GM12865 (cell line): ENCODE data around the gene ITSN2.

Experiments used
- DNase-seq: peaks from one replicate; pipeline ENCODE4 v3.0.0; 2010; ENCODE audit warnings: low read depth
- H3K4me3 ChIP-seq: 2 replicates; pipeline ENCODE4 v1.5.1; 2011; ENCODE audit warnings: mild to moderate bottlenecking, low read depth, low read length, control low read depth
- TF ChIP-seq, protein P1 (sequence below): IDR thresholded peaks from 2 replicates; pipeline ENCODE4 v1.5.1; 2011; ENCODE audit warnings: low read length, control low read depth, low read depth, inconsistent platforms; ENCODE audit not compliant: insufficient read depth; ENCODE audit errors: missing control alignments

Gene ITSN2

DNA sequence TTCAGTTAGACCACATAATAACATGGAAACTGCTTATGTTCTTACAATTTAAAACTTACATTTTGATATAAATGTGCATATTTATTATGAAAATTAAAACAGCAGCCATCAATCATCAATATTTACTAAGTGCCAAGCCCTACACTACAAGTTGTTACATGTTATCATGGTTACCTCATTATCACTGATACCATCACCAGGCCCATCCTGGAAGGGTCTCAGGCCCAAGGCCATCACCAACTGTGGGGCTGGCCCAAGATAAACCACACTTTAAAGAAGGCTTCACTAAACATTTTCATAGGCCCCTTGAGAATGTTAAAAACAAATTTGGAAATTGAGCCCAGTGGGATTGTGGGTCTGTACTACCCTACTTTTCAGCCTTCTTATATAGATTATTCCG is 6.4 kb downstream of the ITSN2 start:
- TF ChIP-seq, protein P1, sequence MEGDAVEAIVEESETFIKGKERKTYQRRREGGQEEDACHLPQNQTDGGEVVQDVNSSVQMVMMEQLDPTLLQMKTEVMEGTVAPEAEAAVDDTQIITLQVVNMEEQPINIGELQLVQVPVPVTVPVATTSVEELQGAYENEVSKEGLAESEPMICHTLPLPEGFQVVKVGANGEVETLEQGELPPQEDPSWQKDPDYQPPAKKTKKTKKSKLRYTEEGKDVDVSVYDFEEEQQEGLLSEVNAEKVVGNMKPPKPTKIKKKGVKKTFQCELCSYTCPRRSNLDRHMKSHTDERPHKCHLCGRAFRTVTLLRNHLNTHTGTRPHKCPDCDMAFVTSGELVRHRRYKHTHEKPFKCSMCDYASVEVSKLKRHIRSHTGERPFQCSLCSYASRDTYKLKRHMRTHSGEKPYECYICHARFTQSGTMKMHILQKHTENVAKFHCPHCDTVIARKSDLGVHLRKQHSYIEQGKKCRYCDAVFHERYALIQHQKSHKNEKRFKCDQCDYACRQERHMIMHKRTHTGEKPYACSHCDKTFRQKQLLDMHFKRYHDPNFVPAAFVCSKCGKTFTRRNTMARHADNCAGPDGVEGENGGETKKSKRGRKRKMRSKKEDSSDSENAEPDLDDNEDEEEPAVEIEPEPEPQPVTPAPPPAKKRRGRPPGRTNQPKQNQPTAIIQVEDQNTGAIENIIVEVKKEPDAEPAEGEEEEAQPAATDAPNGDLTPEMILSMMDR = no peak
- no peak overlapping the region for H3K4me3 ChIP-seq
- DNase-seq = no peak

DNA sequence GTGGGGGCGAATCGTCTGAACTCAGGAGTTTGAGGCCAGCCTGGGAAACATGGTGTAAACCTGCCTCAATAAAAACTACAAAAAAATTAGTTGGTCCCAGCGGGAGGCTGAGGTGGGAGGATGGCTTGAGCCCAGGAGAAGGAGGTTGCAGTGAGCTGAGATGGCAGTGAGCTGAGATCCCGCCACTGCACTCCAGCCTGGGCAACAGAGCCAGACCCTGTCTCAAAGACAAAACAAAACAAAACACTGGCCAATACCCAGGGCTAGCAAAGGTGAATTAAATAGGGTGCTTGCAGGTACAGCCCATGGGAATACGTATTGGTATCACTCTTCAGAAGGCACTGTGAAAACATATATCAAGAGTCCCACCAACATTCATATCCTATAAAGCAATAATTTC is 7.0 kb downstream of the ITSN2 start:
- H3K4me3 ChIP-seq = no peak overlapping the region
- TF ChIP-seq, protein P1 = no peak
- no peak for DNase-seq

DNA sequence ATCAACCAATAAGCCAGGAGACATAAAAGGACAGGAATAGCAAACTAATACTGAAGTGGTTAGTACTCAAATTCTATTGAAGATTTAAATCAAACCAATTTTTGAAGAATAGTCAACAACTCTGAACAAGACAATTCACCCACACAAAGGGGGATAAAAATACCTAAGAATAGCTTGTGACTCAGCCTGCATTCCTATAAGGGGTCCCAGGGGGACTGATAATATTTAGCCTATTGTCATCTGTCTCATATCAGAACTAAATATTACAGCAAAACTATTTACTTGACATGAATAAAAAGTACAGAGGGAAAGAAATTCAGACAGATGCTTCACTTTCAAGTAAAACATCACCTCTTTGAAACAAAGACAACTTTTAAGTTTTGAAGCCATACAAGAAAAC is 7.7 kb downstream of the ITSN2 start:
- DNase-seq = no peak
- no peak overlapping the region for H3K4me3 ChIP-seq
- TF ChIP-seq, protein P1 = no peak

DNA sequence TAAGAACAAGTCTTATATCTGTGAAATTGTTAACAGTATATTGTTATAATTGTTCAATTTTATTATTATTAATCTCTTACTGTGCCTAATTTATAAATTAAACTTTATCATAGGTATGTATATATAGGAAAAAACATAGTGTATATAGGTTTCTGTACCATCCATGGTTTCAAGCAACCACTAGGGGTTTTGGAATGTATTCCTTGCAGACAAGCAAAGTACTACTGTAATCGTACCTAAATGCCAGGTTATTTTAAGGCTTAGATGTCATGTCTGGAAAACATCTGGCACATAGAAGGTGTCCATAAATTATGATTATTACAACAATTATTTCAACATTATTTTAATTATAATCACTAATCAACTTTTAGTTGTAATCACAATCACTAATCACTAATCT is 8.4 kb downstream of the ITSN2 start:
- no peak for DNase-seq
- TF ChIP-seq, protein P1 = no peak
- H3K4me3 ChIP-seq = no peak overlapping the region

DNA sequence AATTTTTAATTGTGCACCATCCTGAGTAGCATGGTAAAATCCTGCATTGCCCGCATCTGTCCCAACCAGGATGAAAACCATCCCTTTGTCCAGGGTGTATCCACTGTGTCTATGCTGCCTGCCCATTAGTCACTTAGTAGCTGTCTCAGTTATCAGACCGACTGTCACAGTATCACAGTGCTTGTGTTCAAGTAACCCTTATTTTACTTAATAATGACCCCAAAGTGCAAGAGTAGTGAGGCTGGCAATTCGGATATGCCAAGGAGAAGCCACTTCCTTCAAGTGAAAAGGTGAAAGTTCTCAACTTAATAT is 8.8 kb downstream of the ITSN2 start:
- no peak for DNase-seq
- H3K4me3 ChIP-seq = peak overlapping the region; percentile 30; the same call in 1 of the 2 replicates
- TF ChIP-seq, protein P1 = no peak

DNA sequence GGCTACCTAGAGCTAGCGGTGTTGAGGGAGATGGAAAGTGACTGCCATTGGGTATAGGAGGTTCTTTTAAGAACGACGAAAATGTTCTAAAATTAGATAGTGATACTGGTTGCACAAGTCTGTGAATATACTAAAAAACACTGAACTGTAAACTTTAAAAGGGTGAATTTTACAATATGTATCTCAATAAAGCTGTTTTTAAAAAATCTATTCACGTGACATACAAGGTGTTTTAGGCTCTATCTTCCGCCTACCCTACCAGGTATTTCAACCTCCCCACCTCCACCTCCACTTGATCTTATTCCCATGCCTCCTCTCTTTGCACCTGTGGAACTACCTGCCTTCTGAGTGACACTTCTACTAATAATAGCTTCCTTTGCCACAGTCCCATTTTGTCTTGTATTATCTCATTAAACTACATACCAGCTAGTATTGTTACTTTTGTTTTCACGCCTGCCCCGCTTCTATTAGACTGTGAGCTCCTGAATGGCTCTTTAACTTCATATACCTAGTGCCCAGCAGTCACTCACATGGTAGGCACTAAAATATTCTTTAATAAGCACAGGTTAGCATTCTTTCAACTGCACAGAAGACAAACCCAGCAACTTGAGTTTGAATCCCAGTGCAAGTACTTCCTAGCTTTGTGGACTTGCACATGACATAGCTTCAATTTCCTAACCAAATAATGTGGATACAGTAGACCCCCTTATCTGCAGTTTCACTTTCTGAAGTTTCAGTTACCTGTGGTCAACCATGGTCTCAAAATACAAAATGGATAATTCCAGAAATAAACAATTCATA is 9.3 kb downstream of the ITSN2 start:
- DNase-seq = no peak
- TF ChIP-seq, protein P1 = no peak
- H3K4me3 ChIP-seq = peak overlapping the region; percentile 30

DNA sequence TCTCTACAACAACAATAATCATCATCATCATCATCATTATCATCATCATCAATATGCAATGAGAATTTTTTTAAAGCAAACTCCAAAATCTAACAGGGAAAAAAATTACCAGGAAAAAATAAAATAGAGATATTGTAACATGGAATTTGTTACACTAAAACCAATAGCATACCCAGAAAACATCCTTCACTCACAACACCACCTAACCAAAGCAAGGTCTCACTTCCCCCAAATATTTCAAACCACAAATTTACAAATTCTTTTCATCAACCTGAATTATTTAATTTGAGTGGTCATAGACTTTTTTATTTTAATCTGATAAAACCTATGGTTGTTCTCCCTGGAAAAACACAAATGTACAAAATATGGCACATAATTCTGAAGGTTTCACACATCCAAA is 11.2 kb downstream of the ITSN2 start:
- no peak for DNase-seq
- H3K4me3 ChIP-seq = no peak overlapping the region
- TF ChIP-seq, protein P1 = no peak
